ENCODE data around the gene TUBG1. TPM values are rescaled to one million over a fixed set of nuclear protein-coding genes. Genes with fewer than 3 reads are reported as not detected.

The TUBG1 gene
- total and polyA plus RNA-seq, 9 of the 15 experiments (the other 6 are each of a cell fraction or from before 2014, with no cell fraction given) = 33.1 to 147 (median 66.0) TPM

DNA sequence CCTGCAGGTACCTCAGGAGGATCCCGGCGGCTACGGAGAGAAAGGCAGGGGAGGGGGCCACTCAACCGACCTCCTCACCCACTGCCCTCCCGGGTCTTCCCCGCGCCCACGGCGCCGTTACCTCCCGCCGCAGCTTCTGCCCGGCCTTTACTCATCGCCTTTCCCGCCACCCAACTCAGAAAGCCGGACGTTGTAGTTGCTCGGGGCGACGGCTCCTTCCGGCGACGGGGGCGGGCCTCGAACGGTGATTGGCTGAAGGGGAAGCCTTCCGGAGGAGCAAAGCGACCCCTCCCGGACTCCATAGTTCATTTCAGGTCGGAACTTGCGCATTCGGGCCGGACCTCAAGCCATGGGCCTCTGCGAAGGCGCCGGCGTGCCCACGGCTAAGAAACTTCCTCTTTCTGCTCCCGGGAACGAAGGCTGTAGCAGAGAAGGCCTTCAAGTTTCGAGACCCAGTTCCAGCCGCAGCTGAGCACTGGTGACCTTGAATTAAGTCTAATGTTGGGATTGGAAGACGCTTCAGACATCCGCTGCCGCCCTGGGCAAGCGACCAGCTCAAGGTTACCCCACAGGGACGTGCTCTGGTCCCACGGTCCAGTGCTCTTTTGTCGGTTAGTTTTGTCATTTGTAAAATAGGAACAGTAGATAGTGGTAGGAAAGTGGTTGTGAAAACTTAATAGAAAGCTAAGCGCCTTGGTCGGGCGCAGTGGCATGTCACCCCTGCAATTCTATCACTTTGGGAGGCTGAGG, 31.8 kb upstream of the TUBG1 start, which contains the start of gene PSMC3IP:
TSS of gene PSMC3IP (minus strand) at position 198 of the 750 bp plus-strand sequence. CDS start at position 155, 43 bp downstream.
- no peaks in the 10 kb centered on the region for H3K9me3 ChIP-seq (replicated peaks; ENCODE audit: control insufficient read depth, insufficient read depth, low read depth, low read length)
- ATAC-seq (peak; percentile 91), FAIRE-seq (no peak), DNase-seq (ENCODE audit: extremely low read depth in 1 of 4, low spot score in 3 of 4) (peak; percentile 97 to 98 (median 98))
- H3K79me2 ChIP-seq (ENCODE audit: control insufficient read depth, insufficient read depth, low read length) = peaks cover 58% of the 10 kb centered on the region
- intact Hi-C loops (cut with micrococcal nuclease) (loop anchor here (1.0 to 5.0 kb wide), 5 partner anchors 99 to 352 kb away; partner anchors contain the start of genes BECN1, PLEKHH3 and RAMP2), in situ Hi-C loops (cut with MboI) (no loop called here)
- peak within 1 kb of the TSS; percentile 94 for H3K27ac ChIP-seq (ENCODE audit: extremely low read depth, low read depth, low read length)
- no peaks in the 10 kb centered on the region for H3K27me3 ChIP-seq (ENCODE audit: control insufficient read depth in 2 of 2, insufficient read depth in 2 of 2, low read length in 2 of 2)
- ChIA-PET CTCF (ENCODE audit: low intra/inter-chr PET ratio) (interaction anchor here (0.6 to 1.2 kb wide), 6 partner anchors 32 to 403 kb away, joined by 3 to 6 read pairs (median 4); partner anchors contain the start of genes RETREG3 and TUBG1), POLR2A (interaction anchor here (0.6 to 5.7 kb wide), 22 partner anchors 10 to 420 kb away, joined by 3 to 58 read pairs (median 4); partner anchors contain the start of genes MLX, RETREG3, RPL27 and TUBG1)
- H3K9ac ChIP-seq (ENCODE audit: insufficient read depth in 1 of 2, low read depth in 2 of 2, low read length in 2 of 2) = peak within 1 kb of the TSS; percentile 96 to 100
- no peaks in the 10 kb centered on the region; the same call in 1 of the 2 replicates for H4K20me1 ChIP-seq (replicated peaks; ENCODE audit: control insufficient read depth, insufficient read depth, low read length)
- TSS peak; percentile 81 for BruUV-seq (replicated peaks)
- peak within 1 kb of the TSS; percentile 70 for H3K4me3 ChIP-seq
- peaks cover 72% of the 10 kb centered on the region for H3K36me3 ChIP-seq (ENCODE audit: control insufficient read depth, insufficient read depth, low read length)
- H2AFZ ChIP-seq (ENCODE audit: low read depth, low read length) = peak within 1 kb of the TSS; percentile 87
- peaks cover 23 to 34% of the 10 kb centered on the region in 2 experiments for H3K4me1 ChIP-seq (replicated peaks in 1 of 2; ENCODE audit: control insufficient read depth in 2 of 2, insufficient read depth in 2 of 2, low read length in 2 of 2)
- no peaks in the 10 kb centered on the region for H3K9me1 ChIP-seq (ENCODE audit: control insufficient read depth, insufficient read depth, low read length)
- WGBS (ENCODE audit: insufficient coverage, low coverage, missing lambda C conversion rate) = under 1% methylated on average over 51 of the region's 52 CpGs
- H3K4me2 ChIP-seq (ENCODE audit: insufficient read depth, low read length) = peak within 1 kb of the TSS; percentile 86
- TF ChIP-seq ATF7 (IDR thresholded peaks at IDR 0.05) (peak; percentile 73), SMARCA5 (IDR thresholded peaks at IDR 0.05) (0 out of 2 replicates have a peak, but pooled peaks have one; percentile 38), TAL1 (IDR thresholded peaks at IDR 0.05) (no peak), TCF3 (CRISPR knock-in tag; IDR thresholded peaks at IDR 0.05) (0 out of 2 replicates have a peak, but pooled peaks have one; percentile 5), PCBP2 (IDR thresholded peaks at IDR 0.05; ENCODE audit: low read depth, low read length, poor library complexity, severe bottlenecking) (no peak), ESRRB (CRISPR knock-in tag; IDR thresholded peaks at IDR 0.05; ENCODE audit: borderline replicate concordance) (peak; percentile 35; the same call in 1 of the 2 replicates), THAP7 (CRISPR knock-in tag; IDR thresholded peaks at IDR 0.05) (no peak), REST (IDR thresholded peaks at IDR 0.05; ENCODE audit: borderline replicate concordance) (peak; percentile 30; the same call in 1 of the 2 replicates), REST (CRISPR knock-in tag; IDR thresholded peaks at IDR 0.05; ENCODE audit: low read depth) (no peak; the same call in 1 of the 2 replicates), RCOR1 (IDR thresholded peaks at IDR 0.05; ENCODE audit: borderline replicate concordance in 1 of 2, low read depth in 2 of 2, low read length in 2 of 2) (peak in 1 of 2 experiments; percentile 49; a peak in 1 of 4 replicates), POLR2B (IDR thresholded peaks at IDR 0.05; ENCODE audit: low read depth, partially characterized antibody) (peak; percentile 86), RBFOX2 (IDR thresholded peaks at IDR 0.05; ENCODE audit: low read depth, low read length) (peak; percentile 96)
